ENCODE results near the gene DUX4. TPM values are rescaled to one million over a fixed set of nuclear protein-coding genes. Genes with fewer than 3 reads are reported as not detected.
"Not testable (repeated sequence)": the region's sequence is repeated elsewhere in the genome, so short reads cannot be mapped to it uniquely, and the experiment has no call there.

The DUX4 gene
- not detected in 2 replicates for total RNA-seq (2014; rRNA removed; shearing (Covaris generic))
- not detected in 2 replicates for polyA plus RNA-seq (2015; cell fraction: cytosol; rRNA removed)
- not detected in 2 replicates for polyA plus RNA-seq (2015; cell fraction: nucleus; rRNA removed)

DNA sequence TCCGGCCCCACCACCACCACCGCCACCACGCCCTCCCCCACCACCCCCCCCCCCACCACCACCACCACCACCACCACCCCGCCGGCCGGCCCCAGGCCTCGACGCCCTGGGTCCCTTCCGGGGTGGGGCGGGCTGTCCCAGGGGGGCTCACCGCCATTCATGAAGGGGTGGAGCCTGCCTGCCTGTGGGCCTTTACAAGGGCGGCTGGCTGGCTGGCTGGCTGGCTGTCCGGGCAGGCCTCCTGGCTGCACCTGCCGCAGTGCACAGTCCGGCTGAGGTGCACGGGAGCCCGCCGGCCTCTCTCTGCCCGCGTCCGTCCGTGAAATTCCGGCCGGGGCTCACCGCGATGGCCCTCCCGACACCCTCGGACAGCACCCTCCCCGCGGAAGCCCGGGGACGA is at the start of gene DUX4:
DUX4 (plus strand) TSS at position 347 of the 400 bp plus-strand sequence; CDS start at position 347, 0 bp downstream.
- in situ Hi-C loops (cut with HindIII; ENCODE audit: low pct_unique_long_range_greater_than_20kb, low sequenced_read_pairs); DNase-seq (ENCODE audit: low read depth, low spot score): not testable (repeated sequence)

DNA sequence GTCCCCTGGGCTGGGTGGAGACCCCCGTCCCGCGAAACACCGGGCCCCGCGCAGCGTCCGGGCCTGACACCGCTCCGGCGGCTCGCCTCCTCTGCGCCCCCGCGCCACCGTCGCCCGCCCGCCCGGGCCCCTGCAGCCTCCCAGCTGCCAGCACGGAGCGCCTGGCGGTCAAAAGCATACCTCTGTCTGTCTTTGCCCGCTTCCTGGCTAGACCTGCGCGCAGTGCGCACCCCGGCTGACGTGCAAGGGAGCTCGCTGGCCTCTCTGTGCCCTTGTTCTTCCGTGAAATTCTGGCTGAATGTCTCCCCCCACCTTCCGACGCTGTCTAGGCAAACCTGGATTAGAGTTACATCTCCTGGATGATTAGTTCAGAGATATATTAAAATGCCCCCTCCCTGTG is 1.9 kb downstream of the DUX4 start:
- DNase-seq (ENCODE audit: low read depth, low spot score); in situ Hi-C loops (cut with HindIII; ENCODE audit: low pct_unique_long_range_greater_than_20kb, low sequenced_read_pairs): not testable (repeated sequence)

DNA sequence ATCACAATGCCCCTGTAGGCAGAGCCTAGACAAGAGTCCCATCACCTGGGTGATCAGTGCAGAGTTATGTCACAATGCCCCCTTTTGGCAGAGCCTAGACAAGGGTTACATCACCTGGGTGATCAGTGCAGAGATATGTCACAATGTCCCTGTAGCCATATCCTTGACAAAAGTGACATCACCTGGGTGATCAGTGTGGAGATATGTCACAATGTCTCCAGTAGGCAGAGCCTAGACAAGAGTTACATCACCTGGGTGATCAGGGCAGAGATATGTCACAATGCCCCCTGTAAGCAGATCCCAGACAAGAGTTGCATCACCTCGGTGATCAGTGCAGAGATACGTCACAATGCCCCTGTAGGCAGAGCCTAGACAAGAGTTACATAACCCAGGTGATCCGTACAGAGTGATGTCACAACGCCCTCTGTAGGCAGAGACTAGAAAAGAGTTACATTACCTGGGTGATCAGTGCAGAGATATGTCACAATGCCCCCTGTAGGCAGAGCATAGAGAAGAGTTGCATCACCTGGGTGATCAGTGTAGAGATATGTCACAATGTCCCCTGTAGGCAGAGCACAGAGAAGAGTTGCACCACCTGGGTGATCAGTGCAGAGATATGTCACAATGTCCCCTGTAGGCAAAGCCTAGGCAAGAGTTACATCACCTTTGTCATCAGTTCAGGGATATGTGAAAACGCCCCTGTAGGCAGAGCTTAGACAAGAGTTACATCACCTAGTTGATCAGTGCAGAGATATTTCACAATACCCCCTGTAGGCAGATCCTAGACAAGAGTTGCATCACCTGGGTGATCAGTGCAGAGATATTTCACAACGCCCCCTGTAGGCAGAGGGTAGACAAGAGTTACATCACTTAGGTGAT is 4.4 kb downstream of the DUX4 start:
- in situ Hi-C loops (cut with HindIII; ENCODE audit: low pct_unique_long_range_greater_than_20kb, low sequenced_read_pairs); DNase-seq (ENCODE audit: low read depth, low spot score): not testable (repeated sequence)

DNA sequence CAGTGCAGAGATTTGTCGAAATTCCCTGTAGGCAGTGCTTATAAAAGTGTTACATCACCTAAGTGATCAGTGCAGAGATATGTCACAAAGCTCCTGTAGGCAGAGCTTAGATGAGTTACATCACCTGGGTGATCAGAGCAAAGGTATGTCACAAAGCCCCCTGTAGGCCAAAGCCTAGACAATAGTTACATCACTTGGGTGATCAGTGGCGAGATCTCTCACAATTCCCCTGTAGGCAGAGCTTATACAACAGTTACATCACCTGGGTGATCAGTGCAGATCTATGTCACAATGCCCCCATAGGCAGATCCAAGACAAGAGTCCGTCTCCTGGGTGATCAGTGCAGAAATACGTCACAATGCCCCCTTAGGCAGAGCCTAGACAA is 5.0 kb downstream of the DUX4 start:
- in situ Hi-C loops (cut with HindIII; ENCODE audit: low pct_unique_long_range_greater_than_20kb, low sequenced_read_pairs); DNase-seq (ENCODE audit: low read depth, low spot score): not testable (repeated sequence)

DNA sequence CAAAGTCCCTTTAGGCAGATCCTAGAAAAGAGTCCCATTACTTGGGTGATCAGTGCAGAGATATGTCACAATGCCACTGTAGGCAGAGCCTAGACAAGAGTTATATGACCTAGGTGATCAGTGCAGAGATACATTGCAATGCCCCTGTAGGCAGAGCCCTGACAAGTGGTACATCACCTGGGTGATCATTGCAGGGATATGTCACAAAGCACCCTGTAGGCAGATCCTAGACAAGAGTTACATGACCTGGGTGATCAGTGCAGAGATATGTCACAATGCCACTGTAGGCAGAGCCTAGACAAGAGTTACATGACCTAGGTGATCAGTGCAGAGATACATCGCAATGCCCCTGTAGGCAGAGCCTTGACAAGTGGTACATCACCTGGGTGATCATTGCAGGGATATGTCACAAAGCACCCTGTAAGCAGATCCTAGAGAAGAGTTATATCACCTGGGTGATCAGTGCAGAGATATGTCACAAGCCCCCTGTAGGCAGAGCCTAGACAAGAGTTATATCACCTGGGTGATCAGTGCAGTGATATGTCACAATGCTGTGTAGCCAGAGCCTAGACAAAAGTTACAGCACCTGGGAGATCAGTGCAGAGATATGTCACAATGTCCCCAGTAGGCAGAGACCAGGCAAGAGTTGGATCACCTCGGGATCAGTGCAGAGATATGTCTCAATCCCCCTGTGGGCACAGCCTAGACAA is 5.6 kb downstream of the DUX4 start:
- in situ Hi-C loops (cut with HindIII; ENCODE audit: low pct_unique_long_range_greater_than_20kb, low sequenced_read_pairs), result not testable (repeated sequence)

DNA sequence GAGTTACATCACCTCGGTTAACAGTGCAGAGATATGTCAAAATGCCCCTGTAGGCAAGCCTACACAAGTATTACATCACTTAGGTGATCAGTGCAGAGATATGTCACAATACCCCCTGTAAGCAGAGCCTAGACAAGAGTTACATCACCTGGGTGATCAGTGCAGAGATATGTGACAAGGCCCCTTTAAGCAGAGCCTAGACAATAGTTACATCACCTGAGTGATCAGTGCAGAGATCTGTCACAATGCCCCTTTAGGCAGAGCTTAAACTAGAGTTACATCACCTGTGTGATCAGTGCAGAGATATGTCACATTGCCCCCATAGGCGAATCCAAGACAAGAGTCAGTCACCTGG is 6.1 kb downstream of the DUX4 start:
- DNase-seq (ENCODE audit: low read depth, low spot score); in situ Hi-C loops (cut with HindIII; ENCODE audit: low pct_unique_long_range_greater_than_20kb, low sequenced_read_pairs): not testable (repeated sequence)

More for the DNA sequence above, 5.6 kb downstream of the DUX4 start:
- DNase-seq (ENCODE audit: low read depth, low spot score), result not testable (repeated sequence)

DNA sequence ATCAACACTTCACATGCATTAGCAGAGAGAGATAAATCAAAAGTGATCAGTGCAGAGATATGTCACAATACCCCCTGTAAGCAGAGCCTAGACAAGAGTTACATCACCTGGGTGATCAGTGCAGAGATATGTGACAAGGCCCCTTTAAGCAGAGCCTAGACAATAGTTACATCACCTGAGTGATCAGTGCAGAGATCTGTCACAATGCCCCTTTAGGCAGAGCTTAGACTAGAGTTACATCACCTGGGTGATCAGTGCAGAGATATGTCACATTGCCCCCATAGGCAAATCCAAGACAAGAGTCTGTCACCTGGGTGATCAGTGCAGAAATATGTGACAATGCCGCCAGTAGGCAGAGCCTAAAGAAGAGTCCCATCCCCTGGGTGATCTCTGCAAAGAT is 7.4 kb downstream of the DUX4 start:
- in situ Hi-C loops (cut with HindIII; ENCODE audit: low pct_unique_long_range_greater_than_20kb, low sequenced_read_pairs), result not testable (repeated sequence)

DNA sequence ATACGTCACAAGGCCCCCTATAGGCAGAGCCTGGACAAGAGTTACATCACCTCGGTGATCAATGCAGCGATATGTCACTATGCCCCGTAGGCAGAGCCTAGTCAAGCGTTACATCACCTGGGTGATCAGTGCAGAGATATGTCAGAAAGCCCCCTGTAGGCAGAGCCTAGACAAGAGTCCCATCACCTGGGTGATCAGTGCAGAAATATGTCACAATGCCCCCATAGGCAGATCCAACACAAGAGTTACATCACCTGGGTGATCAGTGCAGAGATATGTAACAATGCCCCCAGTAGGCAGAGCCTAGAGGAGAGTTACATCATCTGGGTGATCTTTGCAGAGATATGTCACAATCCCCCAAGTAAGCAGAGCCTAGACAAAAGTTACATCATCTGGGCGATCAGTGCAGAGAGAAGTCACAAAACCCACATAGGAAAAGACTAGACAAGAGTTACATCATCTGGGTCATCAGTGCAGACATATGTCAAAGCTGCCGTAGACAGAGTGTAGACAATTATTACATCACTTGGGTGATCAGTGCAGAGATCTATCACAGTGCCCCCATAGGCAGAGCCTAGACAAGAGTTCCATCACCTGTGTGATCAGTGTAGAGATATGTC is 8.0 kb downstream of the DUX4 start:
- in situ Hi-C loops (cut with HindIII; ENCODE audit: low pct_unique_long_range_greater_than_20kb, low sequenced_read_pairs); DNase-seq (ENCODE audit: low read depth, low spot score): not testable (repeated sequence)

More for the DNA sequence above, 7.4 kb downstream of the DUX4 start:
- not testable (repeated sequence) for DNase-seq (ENCODE audit: low read depth, low spot score)

DNA sequence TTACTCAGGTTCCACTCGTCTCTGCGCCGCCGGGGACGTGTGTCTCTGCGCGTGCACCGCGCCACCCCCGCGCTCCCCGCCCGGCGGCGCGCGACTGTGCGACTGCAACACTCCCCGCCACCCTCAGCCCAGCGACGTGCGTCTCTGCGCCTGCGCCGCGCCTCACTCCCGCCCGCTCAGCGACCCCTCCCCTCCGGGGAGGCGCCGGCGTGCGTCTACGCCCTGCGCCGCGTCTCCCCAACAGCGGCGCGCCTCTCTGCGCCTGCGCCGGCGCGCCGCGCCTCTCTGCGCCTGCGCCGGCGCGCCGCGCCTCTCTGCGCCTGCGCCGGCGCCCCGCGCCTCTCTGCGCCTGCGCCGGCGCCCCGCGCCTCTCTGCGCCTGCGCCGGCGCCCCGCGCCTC is 29.9 kb downstream of the DUX4 start:
- in situ Hi-C loops (cut with HindIII; ENCODE audit: low pct_unique_long_range_greater_than_20kb, low sequenced_read_pairs); DNase-seq (ENCODE audit: low read depth, low spot score): not testable (repeated sequence)

Small RNA genes lying within 50 kb of the gene (small RNA-seq; reads per million reads assigned to genes)
- 0 reads per million in 2 experiments for gene AC215524.1

Other genes with a start within 250 kb of the DUX4 start
- gene FRG1, start 232.9 kb upstream of the DUX4 start, total RNA-seq (2014; rRNA removed; shearing (Covaris generic)), result 64.1 and 65.7 TPM in 2 replicates
- 0.05 TPM in 1 of 2 replicates, not detected in the other for gene FRG2, start 146.5 kb upstream of the DUX4 start, total RNA-seq (2014; rRNA removed; shearing (Covaris generic))
- gene DBET, start 109.3 kb upstream of the DUX4 start, total RNA-seq (2014; rRNA removed; shearing (Covaris generic)), result not detected in 2 replicates

Data from SK-MEL-5 (cell line).